Endodermal cell (in vitro differentiated cells): ENCODE results near the gene NSG2. TPM values are rescaled to one million over a fixed set of nuclear protein-coding genes. Genes with fewer than 3 reads are reported as not detected.

ENCODE experiments used
- DNase-seq: peaks from one replicate; pipeline ENCODE4 v3.0.0-alpha.2; 2017
- H3K27ac ChIP-seq: 2 replicates; pipeline ENCODE4 v1.5.1; 2013; ENCODE audit warnings: mild to moderate bottlenecking, low read depth, low read length, moderate library complexity
- H3K27me3 ChIP-seq: 2 replicates; pipeline ENCODE4 v1.6.1; 2013; ENCODE audit warnings: mild to moderate bottlenecking, low read length, moderate library complexity; ENCODE audit not compliant: insufficient read depth, control insufficient read depth, poor library complexity, severe bottlenecking
- H3K36me3 ChIP-seq: 2 replicates; pipeline ENCODE4 v1.7.0; 2013; ENCODE audit warnings: mild to moderate bottlenecking, low read length, moderate library complexity; ENCODE audit not compliant: control insufficient read depth, insufficient read depth
- H3K4me1 ChIP-seq: one replicate; pipeline ENCODE4 v1.7.0; 2013; ENCODE audit warnings: low read length; ENCODE audit not compliant: control insufficient read depth, insufficient read depth
- H3K4me3 ChIP-seq: 2 replicates; pipeline ENCODE4 v1.5.1; 2013; ENCODE audit warnings: mild to moderate bottlenecking, low read length, moderate library complexity
- H3K9ac ChIP-seq: 2 replicates; pipeline ENCODE4 v1.6.1; 2013; ENCODE audit warnings: mild to moderate bottlenecking, low read length, moderate library complexity; ENCODE audit not compliant: poor library complexity, severe bottlenecking; ENCODE audit errors: extremely low read depth
- H3K9me3 ChIP-seq: 2 replicates; pipeline ENCODE4 v1.6.1; 2013; ENCODE audit warnings: mild to moderate bottlenecking, low read length, moderate library complexity; ENCODE audit not compliant: control insufficient read depth
- H3K27ac Mint-ChIP-seq: 2 replicates; pipeline ENCODE4 v1.8.0; 2020; ENCODE audit warnings: mixed read lengths
- H3K27me3 Mint-ChIP-seq: 2 replicates; pipeline ENCODE4 v1.8.0; 2021; ENCODE audit warnings: mild to moderate bottlenecking, mixed read lengths; ENCODE audit not compliant: insufficient read depth
- H3K36me3 Mint-ChIP-seq: 2 replicates; pipeline ENCODE4 v1.8.0; 2020; ENCODE audit warnings: low read depth, mixed read lengths
- H3K4me1 Mint-ChIP-seq: 2 replicates; pipeline ENCODE4 v1.8.0; 2020; ENCODE audit warnings: mixed read lengths
- H3K4me3 Mint-ChIP-seq: 2 replicates; pipeline ENCODE4 v1.8.0; 2020; ENCODE audit warnings: mild to moderate bottlenecking, moderate library complexity, mixed read lengths
- H3K9me3 Mint-ChIP-seq: 2 replicates; pipeline ENCODE4 v1.8.0; 2020; ENCODE audit warnings: mild to moderate bottlenecking, mixed read lengths
- WGBS, 2 experiments: methylation state at CpG; one replicate each; pipeline versions ENCODE4 v1.1.5 to v1.1.7; 2013; ENCODE audit warnings: missing lambda C conversion rate in 2 of 2, mixed read lengths in 1 of 2; ENCODE audit not compliant: insufficient coverage in 1 of 2, insufficient read length in 1 of 2; 5-methylcytosine and 5-hydroxymethylcytosine counted together
- total RNA-seq, 2 donors: library from RNA; stranded (reverse); fragmentation: NEBNext Ultra II Directional in 1 of 2; extraction: Animal tissue kit (Norgen Biotek cat#: 25700) in 1 of 2; gene quantifications; 2 replicates in 1 of 2; 3 replicates in 1 of 2; pipeline ENCODE4 v1.2.1, GENCODE V29; 2021
- TF ChIP-seq, protein P1 (sequence below): fragments of 200-600 bp; sonication (generic); conservative IDR thresholded peaks from 2 replicates; pipeline ENCODE4 v1.5.0; 2021; ENCODE audit warnings: antibody characterized with exemption, mild to moderate bottlenecking

Gene NSG2
- total RNA-seq, 2 donors from 2014 or later: not detected

DNA sequence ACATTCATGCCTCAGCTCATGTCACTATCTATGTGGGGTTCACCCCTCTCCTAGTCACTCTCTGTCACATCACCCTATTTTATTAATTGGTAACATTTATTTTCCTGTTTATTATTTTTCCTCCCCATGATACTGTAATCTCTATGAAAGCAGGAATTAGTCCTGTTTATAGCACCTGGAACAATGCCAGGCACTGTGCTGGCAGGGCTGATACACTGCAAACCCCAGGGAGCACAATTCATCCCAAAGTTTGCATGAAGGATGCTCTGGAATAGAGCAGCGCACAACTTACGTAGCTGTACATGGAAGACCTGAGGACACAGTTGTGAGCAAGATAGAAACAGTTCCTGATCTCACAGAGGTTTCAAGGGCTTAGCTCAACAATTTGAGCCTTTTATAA, 103.2 kb downstream of the NSG2 start:
- Mint-ChIP-seq H3K4me3 (no peak overlapping the region), H3K27ac (no peak overlapping the region), H3K9me3 (no peaks in the 10 kb centered on the region), H3K27me3 (peaks cover 82% of the 10 kb centered on the region), H3K4me1 (peaks cover 22% of the 10 kb centered on the region), H3K36me3 (no peaks in the 10 kb centered on the region)
- Histone ChIP-seq H3K36me3 (no peaks in the 10 kb centered on the region), H3K4me1 (no peaks in the 10 kb centered on the region), H3K27me3 (peaks cover 43% of the 10 kb centered on the region), H3K27ac (no peak overlapping the region), H3K9me3 (peaks cover 4% of the 10 kb centered on the region), H3K9ac (no peak overlapping the region), H3K4me3 (no peak overlapping the region)
- WGBS, 2 experiments: 93 to 100% methylated on average over 2 of the region's 2 CpGs
- TF ChIP-seq, protein P1, sequence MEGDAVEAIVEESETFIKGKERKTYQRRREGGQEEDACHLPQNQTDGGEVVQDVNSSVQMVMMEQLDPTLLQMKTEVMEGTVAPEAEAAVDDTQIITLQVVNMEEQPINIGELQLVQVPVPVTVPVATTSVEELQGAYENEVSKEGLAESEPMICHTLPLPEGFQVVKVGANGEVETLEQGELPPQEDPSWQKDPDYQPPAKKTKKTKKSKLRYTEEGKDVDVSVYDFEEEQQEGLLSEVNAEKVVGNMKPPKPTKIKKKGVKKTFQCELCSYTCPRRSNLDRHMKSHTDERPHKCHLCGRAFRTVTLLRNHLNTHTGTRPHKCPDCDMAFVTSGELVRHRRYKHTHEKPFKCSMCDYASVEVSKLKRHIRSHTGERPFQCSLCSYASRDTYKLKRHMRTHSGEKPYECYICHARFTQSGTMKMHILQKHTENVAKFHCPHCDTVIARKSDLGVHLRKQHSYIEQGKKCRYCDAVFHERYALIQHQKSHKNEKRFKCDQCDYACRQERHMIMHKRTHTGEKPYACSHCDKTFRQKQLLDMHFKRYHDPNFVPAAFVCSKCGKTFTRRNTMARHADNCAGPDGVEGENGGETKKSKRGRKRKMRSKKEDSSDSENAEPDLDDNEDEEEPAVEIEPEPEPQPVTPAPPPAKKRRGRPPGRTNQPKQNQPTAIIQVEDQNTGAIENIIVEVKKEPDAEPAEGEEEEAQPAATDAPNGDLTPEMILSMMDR: no peak
- DNase-seq: no peak

DNA sequence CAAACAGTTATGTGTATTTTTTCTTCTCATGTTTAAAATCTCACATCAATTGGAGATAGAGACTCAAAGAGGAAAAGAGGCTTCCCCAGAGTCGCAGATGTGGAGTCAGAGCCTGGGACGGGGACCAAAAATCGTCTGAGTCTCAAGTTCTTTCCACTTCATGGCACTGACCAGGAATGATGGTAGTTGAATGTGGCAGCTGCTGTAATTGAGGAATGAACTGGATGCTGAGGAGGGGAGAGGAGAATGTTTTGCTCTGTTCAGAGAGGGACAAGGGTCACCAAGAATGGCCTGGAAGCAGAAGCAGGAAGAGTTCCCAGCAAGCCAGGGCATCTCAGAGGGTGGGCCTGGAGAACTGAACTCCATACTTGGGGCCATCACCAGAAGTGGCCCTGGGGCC, 103.9 kb downstream of the NSG2 start:
- WGBS, 2 experiments: 93 to 95% methylated on average over 3 of the region's 3 CpGs
- TF ChIP-seq, protein P1: no peak
- H3K4me3 ChIP-seq: no peak overlapping the region
- H3K27me3 ChIP-seq: peaks cover 35% of the 10 kb centered on the region
- Mint-ChIP-seq H3K4me3 (no peak overlapping the region), H3K27ac (no peak overlapping the region), H3K4me1 (peaks cover 22% of the 10 kb centered on the region), H3K36me3 (no peaks in the 10 kb centered on the region), H3K27me3 (peaks cover 75% of the 10 kb centered on the region), H3K9me3 (peaks cover 1% of the 10 kb centered on the region)
- no peaks in the 10 kb centered on the region for H3K36me3 ChIP-seq
- H3K27ac ChIP-seq: no peak overlapping the region
- H3K4me1 ChIP-seq: no peaks in the 10 kb centered on the region
- DNase-seq: no peak
- H3K9me3 ChIP-seq: peaks cover 11% of the 10 kb centered on the region
- H3K9ac ChIP-seq: no peak overlapping the region

DNA sequence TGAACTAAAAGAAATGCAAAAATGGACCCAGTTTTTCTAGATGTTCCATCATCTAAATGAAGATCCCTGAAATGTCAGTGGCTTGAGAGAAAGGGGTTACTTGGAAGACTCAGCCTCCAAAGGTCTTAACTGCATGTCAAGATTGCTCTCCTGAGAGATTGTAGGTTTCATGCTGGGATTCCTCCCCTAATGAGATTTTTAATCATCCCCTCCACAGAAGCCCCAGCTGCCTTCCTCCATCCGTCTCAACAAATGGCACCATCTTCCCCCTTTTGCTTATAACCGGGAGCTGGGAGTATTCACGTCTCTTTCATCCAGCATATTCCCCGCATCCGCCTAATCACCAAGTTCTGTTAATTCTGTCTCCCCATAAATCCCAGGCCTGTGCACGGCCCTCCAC, 104.5 kb downstream of the NSG2 start:
- no peak overlapping the region for H3K27ac Mint-ChIP-seq
- Histone ChIP-seq H3K27ac (no peak overlapping the region), H3K9me3 (peaks cover 17% of the 10 kb centered on the region), H3K36me3 (no peaks in the 10 kb centered on the region), H3K4me3 (no peak overlapping the region), H3K27me3 (peaks cover 30% of the 10 kb centered on the region), H3K4me1 (no peaks in the 10 kb centered on the region), H3K9ac (no peak overlapping the region)
- H3K4me1 Mint-ChIP-seq: peaks cover 22% of the 10 kb centered on the region
- DNase-seq: no peak
- TF ChIP-seq, protein P1: no peak
- H3K27me3 Mint-ChIP-seq: peaks cover 70% of the 10 kb centered on the region
- no peak overlapping the region for H3K4me3 Mint-ChIP-seq
- H3K36me3 Mint-ChIP-seq: no peaks in the 10 kb centered on the region
- 89 to 91% methylated on average over 5 to 6 of the region's 6 CpGs for WGBS, 2 experiments
- H3K9me3 Mint-ChIP-seq: peaks cover 7% of the 10 kb centered on the region
